ENCODE results near the gene TSEN15.

Gene TSEN15

DNA sequence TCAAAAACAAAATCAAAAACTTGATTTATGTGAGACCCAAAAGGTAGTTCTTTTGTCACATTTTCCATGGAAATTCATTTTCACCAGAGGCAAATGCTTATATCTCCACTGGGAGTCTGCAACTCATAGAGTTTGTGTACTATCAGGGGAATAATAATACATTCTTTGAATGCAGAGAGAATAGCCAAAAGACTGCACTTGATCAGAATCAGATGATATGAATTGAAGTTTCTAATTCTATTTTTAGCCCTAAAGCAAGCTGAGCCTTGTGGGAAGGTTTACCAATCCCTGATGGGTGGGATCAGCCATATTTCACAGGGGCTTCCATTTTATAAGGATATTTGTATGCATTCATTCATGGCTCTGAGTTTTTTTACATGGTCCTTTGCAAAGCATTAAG lies 49.6 kb downstream of the TSEN15 start:
- DNase-seq (ENCODE audit: low read depth in 3 of 3) = no peak

DNA sequence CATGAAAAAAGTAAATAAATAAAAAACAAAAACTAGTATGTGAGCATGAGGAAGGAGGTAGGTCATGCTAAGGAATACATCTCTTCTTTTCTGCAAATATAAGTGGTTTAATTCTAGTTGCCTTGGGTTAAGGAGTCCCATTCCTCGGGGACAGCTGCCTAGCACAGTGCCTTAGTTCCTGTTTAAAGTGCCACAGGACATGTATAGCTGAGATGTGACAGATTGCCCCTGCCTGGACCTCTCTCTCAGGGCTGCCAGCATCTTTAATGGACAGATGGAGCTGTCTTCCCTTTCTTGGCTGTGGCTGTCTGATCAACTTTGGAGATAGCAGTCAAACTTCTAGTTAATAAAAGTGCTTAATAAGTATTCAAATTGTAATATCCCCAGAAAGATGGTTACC lies 50.0 kb downstream of the TSEN15 start:
- no peak for DNase-seq (ENCODE audit: low read depth in 3 of 3)

DNA sequence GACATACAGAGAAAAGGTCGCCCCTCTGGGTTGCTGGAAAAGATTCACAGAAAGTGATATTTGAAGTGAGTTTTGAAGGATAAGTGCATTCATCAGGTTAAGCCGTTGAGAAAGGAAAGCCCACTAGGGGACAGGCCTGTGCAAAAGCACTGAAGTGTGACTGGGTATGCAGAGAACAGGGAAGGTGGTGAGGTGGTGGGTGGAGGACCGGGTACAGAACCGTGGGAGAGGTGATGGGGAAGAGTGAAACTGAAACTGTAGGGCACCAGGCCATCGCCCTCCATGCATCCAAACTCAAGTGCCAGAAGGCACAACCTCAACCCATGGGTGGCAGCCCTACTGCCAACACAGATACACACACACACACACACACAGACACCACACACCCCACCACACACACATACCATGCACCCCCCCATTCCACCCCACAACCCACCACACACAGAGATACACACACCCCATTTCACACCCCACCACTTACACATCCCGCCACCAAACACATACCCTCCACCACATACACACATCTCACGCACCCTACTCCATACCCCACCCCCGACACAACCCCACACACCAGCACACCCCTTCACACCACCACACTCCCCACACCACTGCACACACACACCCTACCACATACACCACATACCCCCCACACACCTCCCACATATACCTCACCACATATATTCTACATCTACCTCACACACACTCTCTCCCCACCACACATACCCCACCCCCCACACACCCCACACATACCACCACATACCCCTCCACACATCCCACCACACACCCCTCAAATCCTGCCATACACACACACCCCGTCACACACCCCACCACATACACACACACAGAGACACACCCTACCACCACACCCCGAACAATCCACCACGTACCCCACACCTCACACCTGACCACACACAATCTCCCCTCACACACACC lies 59.0 kb downstream of the TSEN15 start:
- no peak for DNase-seq (ENCODE audit: low read depth in 3 of 3)

DNA sequence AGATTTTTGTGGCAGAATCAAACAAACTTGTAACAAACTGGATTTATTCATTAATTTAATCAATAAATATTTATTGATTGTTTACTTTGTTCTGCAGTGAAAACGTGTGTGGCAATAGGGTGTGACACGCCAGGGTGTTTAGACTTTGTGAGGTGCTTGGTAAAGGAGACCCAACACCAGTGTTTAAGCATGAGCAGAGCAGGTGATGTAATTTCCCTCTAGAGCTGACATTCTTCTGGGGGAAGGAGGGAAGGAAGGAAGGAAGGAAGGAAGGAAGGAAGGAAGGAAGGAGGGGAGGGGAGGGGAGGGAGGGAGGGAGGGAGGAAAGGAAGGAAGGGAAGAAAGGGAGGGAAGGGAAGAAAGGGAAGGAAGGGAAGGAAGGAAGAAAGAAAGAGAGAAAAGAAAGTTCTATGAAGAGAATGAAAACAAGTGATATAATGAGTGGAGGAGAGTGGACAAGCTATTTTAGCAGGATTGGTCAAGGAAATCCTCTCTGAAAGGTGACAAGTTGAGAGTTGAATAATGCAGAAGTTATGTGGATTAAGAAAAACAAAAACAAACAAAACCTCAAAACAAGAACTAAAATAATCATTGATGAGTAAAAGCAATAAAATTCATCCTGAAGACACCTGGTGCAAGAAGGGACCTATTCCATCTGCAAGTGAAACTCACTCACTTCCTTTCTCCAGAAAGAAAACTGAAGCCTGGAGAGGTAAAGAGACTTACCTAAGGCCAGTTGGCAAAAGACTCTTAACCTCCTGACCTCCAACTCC lies 60.8 kb downstream of the TSEN15 start:
- DNase-seq (ENCODE audit: low read depth in 3 of 3) = no peak

DNA sequence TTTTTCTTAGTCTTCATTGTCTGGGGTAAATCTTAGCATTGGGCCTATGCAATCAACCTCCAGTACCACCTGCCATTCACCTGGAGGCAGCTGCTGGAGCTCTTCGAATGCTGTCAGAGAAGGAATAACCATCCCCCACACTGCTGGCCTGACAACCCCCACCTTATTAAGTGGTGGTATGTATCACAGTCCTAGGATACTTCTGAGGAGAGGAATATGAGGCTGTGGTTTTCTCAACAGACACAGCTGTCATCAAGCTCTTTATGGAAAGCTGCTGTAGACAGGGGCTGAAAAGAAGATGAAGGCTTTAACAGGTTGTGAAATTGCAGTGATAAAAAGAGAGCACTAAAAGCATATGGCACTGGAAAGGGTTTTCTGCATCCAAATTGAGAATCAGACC lies 61.7 kb downstream of the TSEN15 start:
- DNase-seq (ENCODE audit: low read depth in 3 of 3) = no peak

DNA sequence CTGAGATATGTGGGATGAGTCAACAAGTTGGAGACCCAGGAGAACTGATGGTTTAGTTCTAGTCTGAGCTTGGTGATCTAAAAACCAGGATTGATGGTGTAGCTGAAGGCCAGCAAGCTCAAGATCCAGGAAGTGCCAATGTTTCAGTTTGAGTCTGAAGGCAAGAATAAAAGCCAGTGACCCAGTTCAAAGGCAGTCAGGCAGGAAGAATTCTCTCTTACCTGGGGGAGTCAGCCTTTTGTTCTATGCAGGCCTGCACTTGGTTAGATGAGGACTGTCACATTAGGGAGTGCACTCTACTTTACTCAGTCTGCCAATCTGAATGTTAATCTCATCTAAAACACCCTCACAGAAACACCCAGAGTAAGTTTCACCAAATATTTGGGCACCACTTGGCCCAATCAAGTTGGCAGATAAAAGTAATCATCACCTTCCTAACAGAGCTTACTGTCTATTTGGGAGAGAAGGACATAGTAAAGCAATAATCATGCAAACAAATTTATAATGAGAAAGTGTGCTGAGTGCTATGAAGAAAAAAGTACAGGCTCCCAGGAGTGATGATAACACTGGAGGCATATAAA lies 63.4 kb downstream of the TSEN15 start:
- no peak for DNase-seq (ENCODE audit: low read depth in 3 of 3)

DNA sequence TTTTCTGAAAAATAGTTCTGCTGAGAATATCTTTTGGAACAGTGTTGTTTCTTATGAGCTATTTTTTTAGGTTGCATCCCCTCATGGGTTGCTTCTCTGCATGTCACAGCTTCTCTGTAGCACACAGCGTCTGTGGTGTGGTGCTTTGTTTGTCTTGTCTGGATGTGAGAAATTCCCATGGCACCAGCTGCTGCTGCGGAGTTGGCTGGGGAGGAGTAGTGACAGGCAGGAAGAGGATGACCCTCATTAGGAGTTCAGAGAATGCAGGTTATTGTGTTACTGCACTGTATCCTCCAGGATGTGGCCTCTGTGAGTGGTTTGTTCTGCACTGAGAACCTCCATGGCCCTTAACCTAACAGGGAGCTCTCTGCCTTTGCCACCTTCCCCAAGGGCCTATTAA lies 64.8 kb downstream of the TSEN15 start:
- no peak for DNase-seq (ENCODE audit: low read depth in 3 of 3)

DNA sequence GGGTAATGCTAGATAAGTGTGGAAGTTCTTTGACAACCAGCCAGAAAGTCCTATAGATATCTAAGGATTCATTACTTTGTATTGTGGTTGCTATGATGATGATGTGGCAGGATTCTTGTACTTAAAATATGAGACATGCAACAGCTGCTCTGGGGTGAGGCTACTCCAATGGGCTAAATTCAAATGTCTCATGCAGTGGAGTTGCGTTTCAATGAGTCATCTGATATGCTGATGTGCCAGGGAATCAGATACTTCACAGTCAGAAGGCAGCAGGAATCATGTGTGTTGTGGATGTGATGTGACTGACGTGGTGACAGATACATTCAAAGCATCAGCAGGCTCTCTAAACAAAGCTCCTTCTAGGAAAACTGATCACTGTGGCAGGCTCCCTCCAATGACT lies 66.5 kb downstream of the TSEN15 start:
- no peak for DNase-seq (ENCODE audit: low read depth in 3 of 3)
